ENCODE data around the gene NMUR1.

The NMUR1 gene

GRCh38 chr2:231552752-231553151 is 22.5 kb upstream of the NMUR1 start:
- no peak for DNase-seq

- DNase-seq: no peak
These were observed 19.4 kb upstream of the NMUR1 start for GRCh38 chr2:231549446-231550239.

GRCh38 chr2:231548752-231549151 is 18.5 kb upstream of the NMUR1 start:
- DNase-seq: no peak

- no peak for DNase-seq
These were observed 17.3 kb upstream of the NMUR1 start for GRCh38 chr2:231547315-231548110.

- no peak for DNase-seq
These were observed 15.9 kb upstream of the NMUR1 start for GRCh38 chr2:231546014-231546715.

- DNase-seq: no peak
These were observed 15.1 kb upstream of the NMUR1 start for GRCh38 chr2:231545105-231545902.

- DNase-seq: no peak
These were observed 11.9 kb upstream of the NMUR1 start for GRCh38 chr2:231542136-231542535.

GRCh38 chr2:231541645-231542044 is 11.4 kb upstream of the NMUR1 start:
- DNase-seq: peak in 1 of 2 experiments; percentile 5

GRCh38 chr2:231539991-231540390 is 9.7 kb upstream of the NMUR1 start:
- DNase-seq: no peak

- no peak for DNase-seq
These were observed 5.7 kb upstream of the NMUR1 start for GRCh38 chr2:231535961-231536360.

GRCh38 chr2:231533777-231534125 is 3.5 kb upstream of the NMUR1 start:
- DNase-seq: no peak

GRCh38 chr2:231533086-231533776 is 3.0 kb upstream of the NMUR1 start:
- DNase-seq: no peak

GRCh38 chr2:231532756-231533035 is 2.5 kb upstream of the NMUR1 start:
- no peak for DNase-seq

- no peak for DNase-seq
These were observed 1.9 kb upstream of the NMUR1 start for GRCh38 chr2:231531883-231532755.

GRCh38 chr2:231531466-231531865 is 1.2 kb upstream of the NMUR1 start:
- no peak for DNase-seq

GRCh38 chr2:231528636-231529030 is 1.6 kb downstream of the NMUR1 start:
- no peak for DNase-seq

GRCh38 chr2:231527955-231528635 is 2.1 kb downstream of the NMUR1 start:
- no peak for DNase-seq

GRCh38 chr2:231527091-231527395 is 3.2 kb downstream of the NMUR1 start:
- DNase-seq: no peak

- no peak for DNase-seq
These were observed 3.7 kb downstream of the NMUR1 start for GRCh38 chr2:231526341-231527090.
